HG03095 (cell line): ENCODE measurements around the gene SLC39A9.

Experiments used
- ATAC-seq: cut with Tn5 transposase; IDR thresholded peaks from one replicate; pipeline ENCODE4 v1.9.1; 2021; ENCODE audit warnings: moderate library complexity; ENCODE audit not compliant: unreplicated experiment

SLC39A9 gene, protein sequence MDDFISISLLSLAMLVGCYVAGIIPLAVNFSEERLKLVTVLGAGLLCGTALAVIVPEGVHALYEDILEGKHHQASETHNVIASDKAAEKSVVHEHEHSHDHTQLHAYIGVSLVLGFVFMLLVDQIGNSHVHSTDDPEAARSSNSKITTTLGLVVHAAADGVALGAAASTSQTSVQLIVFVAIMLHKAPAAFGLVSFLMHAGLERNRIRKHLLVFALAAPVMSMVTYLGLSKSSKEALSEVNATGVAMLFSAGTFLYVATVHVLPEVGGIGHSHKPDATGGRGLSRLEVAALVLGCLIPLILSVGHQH

DNA sequence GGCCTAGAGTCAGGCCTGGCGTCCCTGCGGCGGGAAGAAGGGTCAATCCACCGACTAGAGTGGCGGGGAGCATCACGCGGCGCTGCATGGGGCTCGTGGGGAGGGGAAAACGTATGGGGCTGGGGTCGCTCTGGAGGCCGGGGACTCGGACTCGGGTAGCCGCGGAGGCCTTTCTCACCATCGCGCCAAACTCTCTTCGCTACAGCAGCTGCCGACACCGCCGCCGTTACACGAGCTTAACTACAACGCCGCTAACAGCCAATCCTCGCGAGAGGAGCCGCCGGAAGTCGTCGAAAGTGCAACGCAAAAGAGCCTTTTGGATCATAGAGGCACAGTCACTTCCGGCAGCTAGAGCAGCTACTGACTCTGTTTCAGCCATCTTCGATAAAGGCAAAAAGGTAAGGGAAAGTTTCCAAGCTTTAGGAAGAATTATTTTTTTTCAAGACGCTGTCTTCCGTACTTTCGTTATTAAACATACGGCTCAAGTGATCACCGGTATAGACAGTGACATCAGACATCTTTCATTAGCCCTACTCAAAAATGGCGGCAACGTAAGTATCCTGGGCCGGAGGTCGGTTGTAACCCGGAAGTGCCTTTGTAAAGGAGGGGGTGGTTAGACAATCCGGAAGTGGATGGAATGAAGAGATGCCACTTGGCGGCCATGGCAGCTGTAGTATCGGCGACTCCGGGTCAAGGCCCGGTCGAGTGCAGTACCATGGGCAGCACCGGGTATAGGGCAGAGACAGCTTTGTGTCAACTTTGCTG is at the start of gene SLC39A9, which contains the start of gene ERH:
SLC39A9 (plus strand) TSS at position 640 of the 765 bp plus-strand sequence. CDS start 678 bp downstream, outside the sequence.
ERH (minus strand) TSS at position 247 of the 765 bp plus-strand sequence; CDS start at position 181, 66 bp downstream.
- ATAC-seq: peak; percentile 86

DNA sequence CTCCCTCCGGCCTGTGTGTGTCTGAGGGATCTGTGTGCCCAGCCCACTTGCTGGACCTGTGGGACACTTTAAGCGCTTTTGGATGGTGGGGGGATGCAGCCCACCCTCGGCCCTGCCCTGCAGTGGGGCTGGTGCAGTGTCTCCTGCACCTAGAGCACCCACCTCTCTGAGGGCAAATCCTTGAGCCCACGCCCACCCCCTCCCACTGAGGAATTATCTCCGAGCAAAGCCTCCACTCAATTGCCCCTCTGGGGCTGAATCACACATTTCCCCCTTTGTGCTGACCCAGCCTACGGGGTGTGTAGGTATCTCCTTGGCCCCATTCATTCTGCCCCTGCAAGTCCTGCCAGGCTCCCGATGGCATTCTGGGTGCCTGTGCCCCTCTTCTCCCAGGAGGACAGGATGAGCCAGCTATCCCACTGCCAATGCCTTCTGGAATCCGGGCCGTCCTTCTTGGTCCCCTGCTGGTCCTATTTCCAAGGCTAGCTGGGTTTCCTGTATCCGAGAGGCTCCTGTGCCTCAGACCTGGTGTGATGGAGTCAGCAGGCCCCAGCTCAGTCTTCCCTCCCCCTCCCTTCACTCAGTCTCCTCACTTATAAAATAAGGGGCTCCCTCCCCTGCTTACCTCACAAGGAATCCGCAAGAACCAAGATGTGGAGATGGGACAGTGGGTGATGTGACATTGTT is 49.3 kb upstream of the SLC39A9 start:
- ATAC-seq: no peak

DNA sequence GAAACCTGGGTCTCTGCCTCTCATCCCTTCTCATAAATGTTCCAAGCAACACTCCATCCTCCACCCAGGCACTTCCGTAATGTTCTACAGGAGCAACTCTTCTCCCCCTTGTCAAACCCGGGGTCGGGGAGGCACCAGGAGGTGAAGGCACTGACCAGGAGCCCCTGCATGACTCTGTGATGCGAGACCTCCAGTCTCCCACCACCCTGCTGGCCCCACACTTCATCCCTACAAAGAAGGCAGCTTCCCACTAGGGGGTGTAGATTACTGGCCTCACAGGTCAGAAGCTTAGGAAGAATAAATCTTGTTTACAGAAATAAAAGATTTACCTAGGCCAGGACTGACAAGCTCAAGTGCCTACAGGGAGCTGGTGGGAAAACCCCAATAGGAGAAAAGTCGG is 47.6 kb upstream of the SLC39A9 start:
- ATAC-seq: no peak

DNA sequence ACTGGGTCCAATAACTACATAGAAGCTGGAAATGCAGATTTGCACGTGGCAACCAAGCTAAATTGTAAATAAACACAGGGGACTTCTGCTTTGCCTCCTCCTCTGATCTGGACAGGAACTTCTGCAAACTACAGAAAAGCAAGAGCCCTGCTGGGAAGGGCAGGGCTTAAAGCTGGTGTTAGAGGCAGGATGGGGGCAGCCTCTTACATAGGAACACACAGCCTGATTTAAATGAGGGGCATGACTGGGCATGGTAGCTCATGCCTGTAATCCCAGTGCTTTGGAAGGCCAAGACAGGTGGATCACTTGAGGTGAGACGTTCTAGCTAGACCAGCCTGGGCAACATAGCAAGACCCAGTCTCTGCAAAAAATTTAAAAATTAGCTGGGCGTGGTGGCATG is 47.1 kb upstream of the SLC39A9 start:
- no peak for ATAC-seq

DNA sequence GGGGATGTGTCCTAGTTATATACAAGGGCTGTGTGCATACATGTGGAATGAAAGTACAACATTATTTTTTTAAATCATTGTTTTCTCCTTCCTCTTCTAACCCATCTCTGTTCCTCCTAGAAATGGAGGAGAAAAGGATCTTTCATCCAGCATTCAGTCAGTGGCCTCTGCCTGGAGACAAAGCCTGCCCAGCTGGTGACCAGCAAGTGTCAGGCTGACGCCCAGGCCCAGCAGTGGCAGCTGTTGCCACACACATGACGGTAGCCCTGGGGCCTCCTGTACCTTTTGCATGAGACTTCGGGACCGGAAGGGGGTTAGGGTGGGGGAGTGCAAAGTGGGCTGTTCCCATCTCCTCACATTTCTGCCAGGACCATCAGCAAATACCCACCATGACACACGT is 46.6 kb upstream of the SLC39A9 start:
- ATAC-seq: no peak

DNA sequence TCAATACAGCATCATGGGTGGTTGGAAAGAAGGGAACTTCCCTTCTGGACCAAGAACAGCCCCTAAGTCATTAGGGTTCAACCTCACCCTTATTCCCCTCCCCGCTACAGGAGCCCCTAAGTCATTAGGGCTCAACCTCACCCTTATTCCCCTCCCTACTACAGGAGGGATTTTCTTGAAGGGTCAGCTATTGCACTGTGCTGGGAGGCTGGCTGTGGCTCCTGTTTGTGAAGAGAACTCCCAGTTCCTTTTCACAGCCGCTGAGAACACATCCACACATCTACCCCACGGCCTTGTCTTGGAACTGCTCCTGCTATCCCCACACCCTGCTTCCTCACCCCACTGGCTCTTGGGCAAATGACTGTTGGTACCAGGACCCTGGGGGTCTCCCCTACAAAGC is 45.3 kb upstream of the SLC39A9 start:
- ATAC-seq: no peak

DNA sequence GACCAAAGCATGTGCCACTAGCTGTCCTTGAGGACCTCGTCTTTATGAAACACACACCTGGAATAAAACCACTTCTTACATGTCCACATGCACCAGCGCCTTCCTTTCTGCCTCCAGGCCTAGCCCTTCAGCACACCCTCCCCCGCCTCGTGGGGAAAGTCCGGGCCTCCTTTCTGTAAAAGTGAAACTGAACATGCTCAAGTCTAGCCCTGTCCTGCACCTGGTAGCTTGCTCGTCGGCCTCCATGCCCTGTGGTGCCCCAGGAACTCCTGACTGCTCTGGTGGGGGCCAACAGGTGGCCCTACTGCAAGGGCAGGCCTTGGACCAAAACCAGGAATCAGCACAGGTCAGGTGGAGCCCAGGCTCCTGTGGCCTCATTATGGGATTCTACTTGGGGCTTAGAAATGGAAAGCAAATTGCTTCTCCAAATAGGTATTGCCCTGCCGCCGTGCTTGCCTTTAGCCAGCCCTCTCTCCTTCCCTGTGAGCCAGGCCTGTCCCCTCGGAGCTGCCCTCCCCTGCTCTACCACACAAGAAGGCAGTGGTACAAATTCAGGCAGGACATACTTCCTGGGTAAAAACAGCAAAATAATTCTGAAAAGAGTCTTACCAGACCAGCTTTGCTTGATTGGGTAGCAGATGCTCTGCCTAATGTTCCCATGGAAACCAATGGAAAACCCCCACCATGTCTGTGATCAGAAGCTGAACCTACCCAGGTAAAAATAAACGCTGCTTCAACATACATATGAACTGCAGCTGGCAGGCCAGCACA is 43.9 kb upstream of the SLC39A9 start:
- peak; percentile 87 for ATAC-seq

DNA sequence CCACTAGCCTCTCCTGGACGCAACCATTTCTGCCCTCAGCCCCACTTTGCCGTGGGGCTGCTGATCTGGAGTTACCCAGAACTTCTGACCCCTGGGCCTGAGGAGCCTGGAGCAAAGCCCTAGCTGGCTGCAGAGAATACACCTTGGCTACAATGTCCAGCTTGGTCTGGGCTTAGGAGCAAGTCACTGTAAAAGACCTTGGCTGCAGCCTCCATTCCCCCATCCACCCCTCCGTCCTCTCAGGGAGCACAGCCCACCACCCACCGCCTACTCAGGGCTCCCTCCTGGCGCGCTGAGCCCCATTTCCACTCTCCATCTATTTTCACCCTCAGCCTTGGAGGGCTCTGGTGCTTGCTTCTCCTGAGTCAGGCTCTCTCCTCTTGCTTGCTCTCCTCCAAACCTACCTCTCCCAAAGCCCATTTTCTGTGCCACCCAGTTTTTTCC is 43.3 kb upstream of the SLC39A9 start:
- ATAC-seq: no peak

DNA sequence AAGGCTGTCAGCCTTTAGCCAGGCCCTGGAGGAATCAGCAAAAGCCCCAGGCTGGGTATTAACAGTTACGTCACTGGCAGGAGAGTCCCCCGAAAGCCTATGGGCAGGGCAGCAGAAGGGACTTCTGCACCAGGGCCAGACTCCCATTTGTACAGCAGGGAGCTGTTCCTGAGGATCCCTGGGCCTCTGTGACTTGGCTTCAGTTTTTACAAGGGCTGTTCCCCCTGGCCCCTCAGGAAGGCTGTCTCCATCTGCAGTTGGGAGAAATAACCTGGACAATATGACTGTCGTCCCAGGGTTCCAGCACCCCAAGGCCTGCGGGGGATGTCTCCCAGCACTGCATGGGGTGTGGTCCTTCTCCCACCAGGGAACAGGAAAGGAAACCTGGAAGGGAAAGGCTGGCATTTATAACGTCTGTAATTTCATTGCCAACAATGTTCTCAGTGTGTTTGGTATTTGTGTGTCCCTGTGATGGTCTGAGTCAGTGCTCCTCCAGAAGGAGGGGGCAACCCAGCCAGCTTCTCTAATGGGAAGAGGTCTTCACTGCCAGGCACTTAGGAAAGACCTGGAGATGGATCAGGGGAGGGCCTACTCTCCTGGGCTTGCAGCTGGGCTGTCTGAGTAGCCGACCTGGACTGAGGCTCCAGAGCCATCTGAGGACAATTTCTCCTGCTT is 42.7 kb upstream of the SLC39A9 start:
- ATAC-seq: no peak

DNA sequence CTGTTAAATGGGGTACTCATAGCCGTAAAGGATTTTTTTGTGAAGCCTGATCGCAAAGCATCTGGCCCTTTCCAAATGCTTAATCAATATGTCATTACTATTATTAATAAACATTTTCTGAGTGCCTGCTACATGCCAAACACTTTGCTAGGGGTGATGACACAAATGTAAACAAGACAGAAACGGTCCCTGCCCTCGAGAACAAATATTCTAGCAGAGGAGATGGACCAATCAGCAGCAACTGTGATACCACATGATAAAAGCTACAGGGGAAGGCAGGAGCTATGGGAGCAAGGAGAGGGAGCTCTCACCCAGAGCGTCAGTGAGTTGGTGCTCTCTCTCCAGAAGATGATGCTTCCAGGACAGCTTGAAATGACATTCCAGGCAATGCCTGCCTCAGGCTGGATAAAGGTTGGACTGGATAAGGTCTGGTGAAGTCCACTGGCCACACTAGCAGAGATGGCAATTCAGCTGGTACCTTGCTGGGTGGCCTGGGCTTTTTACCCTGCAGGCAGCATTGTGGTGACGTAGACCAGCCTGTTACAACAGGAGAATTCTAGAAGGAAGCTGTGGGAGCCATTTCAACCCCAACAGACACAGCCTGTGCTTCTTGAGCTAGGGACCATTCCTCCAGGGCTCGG is 41.5 kb upstream of the SLC39A9 start:
- ATAC-seq: no peak

DNA sequence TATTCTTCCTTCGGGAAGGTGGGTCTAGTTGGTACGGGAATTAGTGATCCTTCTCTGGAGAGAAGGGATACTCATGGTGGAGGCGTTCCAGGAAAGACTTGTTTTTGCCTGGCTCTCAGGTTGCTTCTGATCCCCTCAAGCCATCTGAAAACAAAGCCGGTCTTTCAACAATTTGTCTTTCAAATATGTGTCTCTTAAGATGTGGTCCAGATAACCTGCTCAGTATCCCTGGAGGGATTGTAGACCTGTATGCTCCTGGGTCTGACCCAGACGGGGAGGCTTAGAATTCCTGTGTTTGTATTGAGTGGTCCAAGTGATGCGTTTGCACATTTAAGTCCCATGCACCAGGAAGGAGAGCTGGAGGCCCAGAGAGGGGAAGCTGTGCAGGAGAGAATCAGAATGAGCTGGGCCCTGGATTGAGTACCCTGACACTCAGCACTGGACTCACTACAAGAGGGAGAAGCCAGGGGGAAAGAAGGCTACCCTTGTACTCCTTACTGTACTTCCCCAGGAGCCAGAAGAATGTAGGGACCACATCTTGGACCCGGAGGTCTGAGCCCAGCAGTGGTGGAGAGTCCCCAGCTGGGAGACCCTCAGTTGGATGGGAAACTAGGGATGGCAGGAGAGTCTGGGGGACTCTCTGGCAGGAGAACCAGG is 40.8 kb upstream of the SLC39A9 start:
- no peak for ATAC-seq

DNA sequence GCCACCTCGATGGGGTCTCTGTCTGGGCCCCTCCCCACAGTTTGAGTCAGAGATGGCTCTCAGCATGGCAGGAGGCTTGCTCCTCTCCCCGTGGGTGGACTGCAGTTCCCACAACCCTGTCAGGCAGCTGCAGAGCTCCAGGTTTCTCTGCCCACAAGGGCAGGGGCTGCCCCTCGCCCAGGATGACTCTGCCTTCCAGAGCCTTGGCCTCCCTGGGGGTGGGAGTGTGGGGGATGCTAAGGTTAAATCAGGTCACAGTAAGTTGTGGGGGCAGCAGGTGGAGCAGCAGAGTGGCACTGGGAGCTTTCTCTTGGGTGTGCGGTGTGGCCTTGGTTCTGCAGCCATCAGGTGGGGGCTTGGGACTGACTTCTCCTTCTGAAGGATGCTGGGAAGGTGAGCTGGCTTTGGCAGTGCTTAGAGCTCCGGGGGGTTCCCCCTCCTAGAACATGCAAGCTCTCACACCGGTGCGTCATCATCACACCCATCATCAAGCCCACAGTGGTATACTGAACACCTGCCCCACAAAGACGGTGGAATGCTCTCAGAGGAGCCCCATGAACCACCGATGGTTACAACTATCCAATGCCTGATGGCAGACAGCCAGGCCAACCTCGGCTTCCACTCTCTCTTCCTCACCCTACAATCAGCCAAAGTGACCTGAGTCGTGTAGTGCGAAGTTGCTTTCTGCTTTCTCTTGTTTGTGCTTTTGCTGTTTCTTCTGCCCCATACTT is 40.1 kb upstream of the SLC39A9 start:
- no peak for ATAC-seq

DNA sequence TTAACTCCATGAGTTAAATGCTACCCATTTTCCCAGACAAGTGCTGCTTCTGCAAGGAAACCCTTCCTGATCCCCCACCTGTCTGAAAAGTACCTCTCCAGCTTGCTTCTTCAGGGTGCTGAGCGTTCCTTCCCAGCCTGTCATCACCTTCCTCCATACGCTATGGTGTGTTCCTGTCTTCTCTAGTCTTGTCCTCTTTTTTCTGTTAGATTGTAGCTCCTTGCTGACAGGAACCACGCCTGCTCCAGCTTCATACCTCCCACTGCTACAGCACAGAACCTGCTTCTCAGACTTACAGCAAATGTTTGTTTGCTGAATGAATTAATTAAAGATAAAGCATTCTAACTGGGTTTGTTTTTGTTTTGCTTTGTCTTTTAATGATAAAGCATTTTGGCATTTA is 39.5 kb upstream of the SLC39A9 start:
- no peak for ATAC-seq

DNA sequence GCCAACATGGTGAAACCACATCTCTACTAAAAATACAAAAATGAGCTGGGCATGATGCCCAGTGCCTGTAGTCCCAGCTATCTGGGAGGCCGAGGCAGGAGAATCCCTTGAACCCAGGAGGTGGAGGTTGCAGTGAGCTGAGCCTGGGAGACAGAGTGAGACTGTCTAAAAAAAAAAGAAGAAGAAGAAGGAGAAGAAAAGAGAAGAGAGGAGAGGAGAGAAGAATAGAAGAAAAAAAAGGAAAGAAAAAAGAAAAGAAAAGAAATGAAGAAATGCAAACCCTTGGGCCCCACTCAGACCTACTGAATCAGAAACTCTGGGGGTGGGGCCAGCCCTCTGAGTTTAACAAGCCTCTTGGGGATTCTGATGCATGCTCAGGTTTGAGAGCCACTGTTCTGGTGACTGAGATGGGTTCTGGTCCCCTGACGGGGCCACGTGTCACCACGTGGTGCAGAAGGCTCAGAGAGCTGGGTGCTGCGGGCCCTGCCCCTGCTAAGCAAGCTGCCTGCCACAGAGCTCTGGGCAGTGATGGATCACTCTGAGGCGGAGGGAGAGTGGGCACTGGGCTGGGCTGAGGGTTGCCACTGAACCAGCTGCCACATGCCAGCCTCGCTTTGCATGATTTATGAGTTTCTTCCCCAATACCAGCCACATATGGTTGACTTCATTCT is 37.9 kb upstream of the SLC39A9 start:
- no peak for ATAC-seq

DNA sequence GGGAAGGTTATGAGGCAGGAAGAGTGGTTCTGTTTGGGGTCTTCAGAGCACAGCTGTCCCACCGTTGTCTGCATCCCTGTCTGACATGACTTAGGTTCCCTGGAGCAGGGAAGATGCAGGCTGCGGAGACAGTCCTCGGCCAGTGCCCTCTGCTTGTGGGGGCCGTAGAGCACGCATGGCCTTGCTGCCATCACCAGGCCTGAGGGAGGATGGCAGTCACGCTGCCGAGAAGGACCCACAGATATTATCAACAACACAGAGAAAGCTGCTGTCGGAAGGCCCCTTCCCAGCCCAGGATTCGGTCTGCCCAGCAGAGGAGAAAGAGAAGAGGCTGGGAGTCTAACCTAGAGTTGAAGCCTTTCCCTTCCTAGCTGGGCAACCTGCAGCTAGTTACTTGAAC is 35.4 kb upstream of the SLC39A9 start:
- ATAC-seq: no peak

DNA sequence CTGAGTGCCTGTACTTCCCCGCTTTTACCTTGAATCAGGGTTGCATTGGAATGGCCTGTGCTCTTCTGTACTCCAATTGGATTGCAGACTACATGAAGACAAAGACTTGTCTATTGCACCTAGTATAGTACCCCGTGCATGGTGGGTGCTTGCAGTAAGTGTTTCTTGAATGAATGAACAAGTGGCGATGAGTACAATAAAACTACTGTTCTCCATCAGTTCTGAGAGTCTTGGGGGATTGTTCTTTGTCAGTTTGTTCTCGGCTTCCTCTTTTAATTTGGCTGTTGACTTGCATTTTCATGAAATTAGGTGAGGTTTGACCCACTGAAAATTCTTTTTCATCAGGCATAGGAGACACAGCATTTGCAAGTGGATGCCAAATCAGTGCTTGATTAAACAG is 34.5 kb upstream of the SLC39A9 start:
- no peak for ATAC-seq

DNA sequence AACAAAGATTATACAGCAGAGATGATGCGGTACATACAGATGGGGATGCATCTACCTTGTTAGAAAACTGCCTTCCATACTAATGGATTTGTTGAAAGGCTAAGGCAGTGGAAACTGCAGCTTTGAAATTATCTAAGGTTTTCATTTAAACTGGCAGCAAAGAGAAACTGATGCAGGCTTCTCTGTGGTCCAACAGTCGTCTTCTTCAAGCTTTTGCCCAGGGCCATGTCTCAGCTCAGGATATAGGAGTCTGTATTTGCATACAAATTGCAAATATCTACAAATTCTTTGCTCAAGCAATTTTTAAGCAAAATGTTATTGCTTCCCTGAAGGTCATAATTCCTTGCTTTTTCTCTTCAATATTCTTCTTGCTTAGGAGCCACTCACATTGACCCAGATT is 34.1 kb upstream of the SLC39A9 start:
- no peak for ATAC-seq

DNA sequence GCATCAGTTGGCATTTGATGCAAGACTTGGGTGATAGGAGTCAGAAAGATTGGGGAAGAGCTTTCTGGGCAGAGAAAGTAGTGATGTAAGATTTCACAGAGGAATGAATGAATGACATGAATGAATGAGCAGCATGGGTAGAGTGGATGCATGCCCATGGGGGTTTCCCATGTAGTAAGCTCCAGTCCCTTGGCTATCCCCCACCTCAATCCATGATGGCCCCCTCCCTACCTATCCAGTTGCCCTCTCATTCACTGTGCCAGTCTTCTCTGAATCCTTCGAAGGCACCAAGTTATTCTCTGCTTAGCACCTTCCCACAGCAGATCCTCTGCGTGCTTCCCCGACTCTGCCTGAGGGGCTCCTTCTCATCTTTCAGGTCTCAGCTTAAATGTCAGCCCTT is 32.4 kb upstream of the SLC39A9 start:
- no peak for ATAC-seq
